T-helper 17 cell (primary cell): Measurements from ENCODE around the gene MRPS2. TPM values are rescaled to one million over a fixed set of nuclear protein-coding genes. Genes with fewer than 3 reads are reported as not detected.
A peak's percentile ranks its signal among the peaks of the same experiment; 100 is the strongest.
"Not testable (repeated sequence)": the region's sequence is repeated elsewhere in the genome, so short reads cannot be mapped to it uniquely, and the experiment has no call there.

Experiments used
- ATAC-seq: fragments of 150-1000 bp; cut with Tn5 transposase; 2 replicates; pipeline ENCODE4 v1.10.0; 2021; ENCODE audit warnings: mild to moderate bottlenecking, moderate library complexity
- DNase-seq, 3 donors: peaks; one replicate each; pipeline versions ENCODE4 v3.0.0 to v3.0.0-alpha.2; 2020 to 2021
- H3K9me3 ChIP-seq: one replicate; pipeline ENCODE4 v1.7.0; 2013; ENCODE audit warnings: low read length, mild to moderate bottlenecking; ENCODE audit not compliant: control insufficient read depth, poor library complexity, severe bottlenecking
- H3K27ac Mint-ChIP-seq: one replicate; pipeline ENCODE4 v1.8.0; 2022; ENCODE audit warnings: mild to moderate bottlenecking, moderate library complexity, mixed read lengths
- H3K27me3 Mint-ChIP-seq: one replicate; pipeline ENCODE4 v1.8.0; 2022; ENCODE audit warnings: mixed read lengths
- H3K36me3 Mint-ChIP-seq: one replicate; pipeline ENCODE4 v1.8.0; 2022; ENCODE audit warnings: low read depth, mixed read lengths
- H3K4me1 Mint-ChIP-seq: one replicate; pipeline ENCODE4 v1.8.0; 2022; ENCODE audit warnings: mild to moderate bottlenecking, mixed read lengths
- H3K4me3 Mint-ChIP-seq: one replicate; pipeline ENCODE4 v1.8.0; 2022; ENCODE audit warnings: mild to moderate bottlenecking, moderate library complexity, mixed read lengths
- total RNA-seq, 4 donors: library from RNA in 2 of 4; stranded (reverse) in 2 of 4; gene quantifications; one replicate each; pipeline ENCODE4 v1.2.3 and lab custom pipeline; 2022 to 2026

MRPS2 gene
- 10 to 100 TPM; 22.3 to 25.0 TPM for total RNA-seq
- 17.3 to 21.0 reads per million in 2 donors for total RNA-seq (lab: John Stamatoyannopoulos, UW)

GRCh38 chr9:135500525-135501260 lies at the start of gene MRPS2:
TSS of gene MRPS2 (plus strand) at chr9:135500682. CDS start at chr9:135500711, 29 bp downstream.
- H3K4me3 Mint-ChIP-seq, result peak within 1 kb of the TSS; percentile 91
- no peaks in the 10 kb centered on the region for H3K9me3 ChIP-seq
- H3K4me1 Mint-ChIP-seq, result peaks cover 11% of the 10 kb centered on the region
- ATAC-seq (peak; percentile 96), DNase-seq (peak; percentile 74 to 83 (median 78))
- H3K27ac Mint-ChIP-seq, result peak within 1 kb of the TSS; percentile 71
- no peaks in the 10 kb centered on the region for H3K36me3 Mint-ChIP-seq
- H3K27me3 Mint-ChIP-seq, result no peaks in the 10 kb centered on the region

- ATAC-seq, result no peak
- no peak for DNase-seq
- no peaks in the 10 kb centered on the region for H3K9me3 ChIP-seq
- H3K4me1 Mint-ChIP-seq, result no peaks in the 10 kb centered on the region
- no peak overlapping the region for H3K4me3 Mint-ChIP-seq
- peaks cover 3% of the 10 kb centered on the region for H3K36me3 Mint-ChIP-seq
- no peak overlapping the region for H3K27ac Mint-ChIP-seq
- peaks cover 5% of the 10 kb centered on the region for H3K27me3 Mint-ChIP-seq
Measured at GRCh38 chr9:135450956-135451355, 49.5 kb upstream of the MRPS2 start.

GRCh38 chr9:135451909-135452308 lies 48.6 kb upstream of the MRPS2 start:
- H3K36me3 Mint-ChIP-seq, H3K9me3 ChIP-seq, H3K4me3 Mint-ChIP-seq, H3K4me1 Mint-ChIP-seq, ATAC-seq, H3K27me3 Mint-ChIP-seq, H3K27ac Mint-ChIP-seq, DNase-seq: not testable (repeated sequence)

- Mint-ChIP-seq H3K4me3 (no peak overlapping the region), H3K4me1 (no peaks in the 10 kb centered on the region), H3K27me3 (peaks cover 30% of the 10 kb centered on the region), H3K36me3 (peaks cover 3% of the 10 kb centered on the region), H3K27ac (peak overlapping the region; percentile 3)
- DNase-seq, result no peak
- no peak for ATAC-seq
- no peaks in the 10 kb centered on the region for H3K9me3 ChIP-seq
Measured at GRCh38 chr9:135454737-135455136, 45.7 kb upstream of the MRPS2 start.

- ATAC-seq, result no peak
- Mint-ChIP-seq H3K4me1 (no peaks in the 10 kb centered on the region), H3K27me3 (peaks cover 34% of the 10 kb centered on the region), H3K36me3 (peaks cover 3% of the 10 kb centered on the region), H3K27ac (no peak overlapping the region), H3K4me3 (no peak overlapping the region)
- no peaks in the 10 kb centered on the region for H3K9me3 ChIP-seq
- DNase-seq, result no peak
Measured at GRCh38 chr9:135455401-135456030, 45.0 kb upstream of the MRPS2 start.

- Mint-ChIP-seq H3K36me3 (peaks cover 3% of the 10 kb centered on the region), H3K27me3 (peaks cover 45% of the 10 kb centered on the region), H3K4me1 (no peaks in the 10 kb centered on the region), H3K4me3 (no peak overlapping the region), H3K27ac (no peak overlapping the region)
- no peaks in the 10 kb centered on the region for H3K9me3 ChIP-seq
- DNase-seq, result no peak
- no peak for ATAC-seq
Measured at GRCh38 chr9:135456436-135457104, 43.9 kb upstream of the MRPS2 start.

- peaks cover 57% of the 10 kb centered on the region for H3K27me3 Mint-ChIP-seq
- not testable (repeated sequence) for H3K9me3 ChIP-seq, DNase-seq, H3K36me3 Mint-ChIP-seq, H3K27ac Mint-ChIP-seq, ATAC-seq, H3K4me3 Mint-ChIP-seq, H3K4me1 Mint-ChIP-seq
Measured at GRCh38 chr9:135458478-135458877, 42.0 kb upstream of the MRPS2 start.

- DNase-seq (no peak), ATAC-seq (no peak)
- no peaks in the 10 kb centered on the region for H3K36me3 Mint-ChIP-seq
- no peaks in the 10 kb centered on the region for H3K4me1 Mint-ChIP-seq
- H3K27me3 Mint-ChIP-seq, result peaks cover 66% of the 10 kb centered on the region
- no peak overlapping the region for H3K4me3 Mint-ChIP-seq
- no peak overlapping the region for H3K27ac Mint-ChIP-seq
- H3K9me3 ChIP-seq, result no peaks in the 10 kb centered on the region
Measured at GRCh38 chr9:135461936-135462335, 38.5 kb upstream of the MRPS2 start.

- Mint-ChIP-seq H3K36me3 (no peaks in the 10 kb centered on the region), H3K27me3 (peaks cover 57% of the 10 kb centered on the region), H3K4me3 (no peak overlapping the region), H3K4me1 (peaks cover 2% of the 10 kb centered on the region), H3K27ac (no peak overlapping the region)
- no peak for ATAC-seq
- DNase-seq, result no peak
- H3K9me3 ChIP-seq, result no peaks in the 10 kb centered on the region
Measured at GRCh38 chr9:135463140-135463539, 37.3 kb upstream of the MRPS2 start.

- Mint-ChIP-seq H3K27ac (no peak overlapping the region), H3K4me1 (peaks cover 11% of the 10 kb centered on the region), H3K36me3 (no peaks in the 10 kb centered on the region), H3K4me3 (no peak overlapping the region), H3K27me3 (peaks cover 52% of the 10 kb centered on the region)
- H3K9me3 ChIP-seq, result no peaks in the 10 kb centered on the region
- ATAC-seq (no peak), DNase-seq (no peak)
Measured at GRCh38 chr9:135464181-135464580, 36.3 kb upstream of the MRPS2 start.

- Mint-ChIP-seq H3K4me1 (peaks cover 20% of the 10 kb centered on the region), H3K36me3 (no peaks in the 10 kb centered on the region), H3K27ac (peak overlapping the region; percentile 91), H3K4me3 (peak overlapping the region; percentile 89), H3K27me3 (peaks cover 20% of the 10 kb centered on the region)
- H3K9me3 ChIP-seq, result no peaks in the 10 kb centered on the region
- ATAC-seq, result peak; percentile 80
- DNase-seq, result peak in 2 of 3 donors; percentile 12 to 18
Measured at GRCh38 chr9:135468854-135469521, 31.5 kb upstream of the MRPS2 start.

GRCh38 chr9:135471791-135472640 lies 28.5 kb upstream of the MRPS2 start:
- Mint-ChIP-seq H3K4me3 (no peak overlapping the region), H3K27ac (no peak overlapping the region), H3K27me3 (peaks cover 2% of the 10 kb centered on the region), H3K36me3 (no peaks in the 10 kb centered on the region), H3K4me1 (peaks cover 25% of the 10 kb centered on the region)
- no peak for DNase-seq
- no peaks in the 10 kb centered on the region for H3K9me3 ChIP-seq
- no peak for ATAC-seq
